Measurements from ENCODE around the gene SPEN. TPM values are rescaled to one million over a fixed set of nuclear protein-coding genes. Genes with fewer than 3 reads are reported as not detected.
A peak's percentile ranks its signal among the peaks of the same experiment; 100 is the strongest.

SPEN gene
- total and polyA plus RNA-seq, 9 of the 15 experiments (the other 6 are each of a cell fraction or from before 2014, with no cell fraction given), result 5.7 to 87.5 (median 27.2) TPM

- no peak for TF ChIP-seq ZEB2 (IDR thresholded peaks at IDR 0.05)
- no peak for TF ChIP-seq RUNX1 (IDR thresholded peaks at IDR 0.05; ENCODE audit: low read depth)
- no peak; the same call in 1 of the 2 replicates for TF ChIP-seq GATAD2B (IDR thresholded peaks at IDR 0.05; ENCODE audit: borderline replicate concordance)
- TF ChIP-seq TSHZ1 (CRISPR knock-in tag; IDR thresholded peaks at IDR 0.05), result no peak
- peak; percentile 77; the same call in 1 of the 2 replicates for TF ChIP-seq ZNF444 (CRISPR knock-in tag; IDR thresholded peaks at IDR 0.05)
- no peak for TF ChIP-seq HDAC2 (IDR thresholded peaks at IDR 0.05)
- no peak for TF ChIP-seq ARID3A (IDR thresholded peaks at IDR 0.05; ENCODE audit: borderline replicate concordance, low read depth, low read length)
- no peak for TF ChIP-seq ZNF140 (CRISPR knock-in tag; IDR thresholded peaks at IDR 0.05)
- no peak for TF ChIP-seq KAT8 (IDR thresholded peaks at IDR 0.05; ENCODE audit: low read depth)
- no peak for TF ChIP-seq DACH1 (IDR thresholded peaks at IDR 0.05; ENCODE audit: partially characterized antibody)
- TF ChIP-seq CBFB (CRISPR knock-in tag; IDR thresholded peaks at IDR 0.05), result no peak
- no peak for TF ChIP-seq CLOCK (CRISPR knock-in tag; IDR thresholded peaks at IDR 0.05; ENCODE audit: borderline replicate concordance)
- no peak for TF ChIP-seq ZNF75A (CRISPR knock-in tag; IDR thresholded peaks at IDR 0.05)
- no peak for TF ChIP-seq ZNF239 (CRISPR knock-in tag; IDR thresholded peaks at IDR 0.05)
- TF ChIP-seq STAT6 (CRISPR knock-in tag; IDR thresholded peaks at IDR 0.05), result no peak
- no peak for TF ChIP-seq CHD4 (IDR thresholded peaks at IDR 0.05; ENCODE audit: insufficient read depth, insufficient replicate concordance, low read depth, low read length, poor library complexity, severe bottlenecking)
- TF ChIP-seq EP400 (IDR thresholded peaks at IDR 0.05), result no peak; the same call in 1 of the 2 replicates
- no peak for TF ChIP-seq ATF4 (CRISPR knock-in tag; IDR thresholded peaks at IDR 0.05)
Observed at GRCh38 chr1:15847893-15848142, 311 bp downstream of the SPEN start (continued).

Data from K562 (cell line).